SK-N-SH treated with all-trans-retinoic acid at 6 μM for 48 hours (cell line): ENCODE data around the gene UVRAG.

Source experiments
- ARNTL ChIP-seq: fragments of 450-650 bp; formaldehyde crosslinking; IDR thresholded peaks from 2 replicates; pipeline ENCODE4 v1.5.0; 2020; ENCODE audit warnings: low read depth, mild to moderate bottlenecking, moderate library complexity, borderline replicate concordance
- CSDC2 ChIP-seq: fragments of 250-450 bp; sonication (Bioruptor Pico); IDR thresholded peaks from 2 replicates; pipeline ENCODE4 v1.5.0; 2020; ENCODE audit warnings: mild to moderate bottlenecking, moderate library complexity
- GLIS3 ChIP-seq: fragments of 250-450 bp; sonication (Bioruptor Pico); IDR thresholded peaks from 2 replicates; pipeline ENCODE4 v1.5.0; 2020; ENCODE audit warnings: mild to moderate bottlenecking, moderate library complexity
- ISL1 ChIP-seq: fragments of 250-450 bp; sonication (Bioruptor Pico); IDR thresholded peaks from 2 replicates; pipeline ENCODE4 v2.1.2; 2022; ENCODE audit warnings: mild to moderate bottlenecking, moderate library complexity
- POU6F1 ChIP-seq: fragments of 250-450 bp; sonication (Bioruptor Pico); IDR thresholded peaks from 2 replicates; pipeline ENCODE4 v1.8.0; 2021; ENCODE audit warnings: low read depth, mild to moderate bottlenecking, moderate library complexity, borderline replicate concordance
- PPARA ChIP-seq: fragments of 250-450 bp; sonication (Bioruptor Pico); IDR thresholded peaks from 2 replicates; pipeline ENCODE4 v1.5.0; 2020; ENCODE audit warnings: mild to moderate bottlenecking, borderline replicate concordance
- SNAI2 ChIP-seq: fragments of 250-450 bp; sonication (Bioruptor Pico); IDR thresholded peaks from 2 replicates; pipeline ENCODE4 v1.5.0; 2020; ENCODE audit warnings: mild to moderate bottlenecking, moderate library complexity
- TOX ChIP-seq: fragments of 250-450 bp; sonication (Bioruptor Pico); IDR thresholded peaks from 2 replicates; pipeline ENCODE4 v1.8.0; 2021; ENCODE audit warnings: mild to moderate bottlenecking, moderate library complexity, borderline replicate concordance
- ZC3H10 ChIP-seq: fragments of 250-450 bp; sonication (Bioruptor Pico); IDR thresholded peaks from 2 replicates; pipeline ENCODE4 v1.5.1; 2021; ENCODE audit warnings: mild to moderate bottlenecking, moderate library complexity
- ZNF8 ChIP-seq: fragments of 450-650 bp; formaldehyde crosslinking; IDR thresholded peaks from 2 replicates; pipeline ENCODE4 v1.5.0; 2020; ENCODE audit warnings: mild to moderate bottlenecking, moderate library complexity

GRCh38 chr11:76075716-76076115 is 260.7 kb downstream of the UVRAG start:
- TF ChIP-seq POU6F1 (CRISPR knock-in tag) (no peak), ISL1 (CRISPR knock-in tag) (no peak), SNAI2 (no peak), TOX (no peak), ZC3H10 (CRISPR knock-in tag) (no peak), ZNF8 (no peak), PPARA (no peak), CSDC2 (CRISPR knock-in tag) (no peak), ARNTL (CRISPR knock-in tag) (no peak), GLIS3 (CRISPR knock-in tag) (no peak)
